Testis (tissue), 5 donors: ENCODE results near the gene POLN. TPM values are rescaled to one million over a fixed set of nuclear protein-coding genes. Genes with fewer than 3 reads are reported as not detected.

Source experiments
- DNase-seq: peaks from one replicate; pipeline ENCODE4 v3.0.0-alpha.2; 2019
- H3K27ac ChIP-seq, 2 donors: fragments of 200-600 bp; sonication (generic); one replicate each; pipeline ENCODE4 v1.5.1; 2019
- H3K27me3 ChIP-seq: fragments of 200-600 bp; sonication (generic); one replicate; pipeline ENCODE4 v1.5.1; 2019
- H3K36me3 ChIP-seq: fragments of 200-600 bp; sonication (generic); one replicate; pipeline ENCODE4 v1.5.1; 2017; ENCODE audit warnings: low read depth; ENCODE audit errors: missing control alignments
- H3K4me1 ChIP-seq: fragments of 200-600 bp; sonication (generic); one replicate; pipeline ENCODE4 v1.5.1; 2019
- H3K4me3 ChIP-seq, 2 donors: fragments of 200-600 bp; sonication (generic); one replicate each; pipeline ENCODE4 v1.5.1; 2017 to 2019
- H3K9me3 ChIP-seq: fragments of 200-600 bp; sonication (generic); one replicate; pipeline ENCODE4 v1.5.1; 2017
- POLR2A ChIP-seq: fragments of 450-650 bp; IDR thresholded peaks from one replicate; pipeline ENCODE4 v1.6.1; 2017; ENCODE audit warnings: antibody characterized with exemption, mild to moderate bottlenecking, moderate library complexity
- WGBS, 2 donors: methylation state at CpG; one replicate each; pipeline ENCODE4 v1.1.5; 2018; 5-methylcytosine and 5-hydroxymethylcytosine counted together
- intact Hi-C: fragments of 100-400 bp; cut with DNase I; formaldehyde crosslinking; loops from one replicate; pipeline ENCODE4 v1.15.1; 2023; ENCODE audit warnings: low total_unique reads
- long read RNA-seq, 2 donors: transcript quantifications; one replicate each; lab custom pipeline, GENCODE V29; 2026
- polyA plus RNA-seq: library from polyadenylated mRNA; stranded (reverse); fragments of 350-450 nt; fragmentation: Illumina TruSeq; extraction: RNeasy Lipid Tissue Mini Kit (QIAGEN cat#74804); gene quantifications from one replicate; pipeline ENCODE4 v1.2.3, GENCODE V29; 2014; ENCODE audit warnings: low read depth, low replicate concordance; ENCODE audit not compliant: insufficient read depth
- total RNA-seq, 2 donors: library from RNA; depleted of rRNA; stranded (reverse); fragments of >200 nt; gene quantifications; one replicate each; pipeline ENCODE4 v1.2.3, GENCODE V29; 2016
- TF ChIP-seq, protein P1 (sequence below), 3 experiments: fragments of 450-650 bp in 2 of 3; fragments of 200-600 bp in 1 of 3; sonication (generic) in 1 of 3; IDR thresholded peaks; one replicate each; pipeline ENCODE4 v1.5.1; 2016 to 2019; ENCODE audit warnings: antibody characterized with exemption in 3 of 3, mild to moderate bottlenecking in 2 of 3, moderate library complexity in 1 of 3

Gene POLN
- 10 to 100 TPM; 22.9 to 23.7 TPM for total RNA-seq
- polyA plus RNA-seq: 12.2 TPM
- long read RNA-seq, donor 1: 0 reads
- long read RNA-seq, donor 2: 0 reads

DNA sequence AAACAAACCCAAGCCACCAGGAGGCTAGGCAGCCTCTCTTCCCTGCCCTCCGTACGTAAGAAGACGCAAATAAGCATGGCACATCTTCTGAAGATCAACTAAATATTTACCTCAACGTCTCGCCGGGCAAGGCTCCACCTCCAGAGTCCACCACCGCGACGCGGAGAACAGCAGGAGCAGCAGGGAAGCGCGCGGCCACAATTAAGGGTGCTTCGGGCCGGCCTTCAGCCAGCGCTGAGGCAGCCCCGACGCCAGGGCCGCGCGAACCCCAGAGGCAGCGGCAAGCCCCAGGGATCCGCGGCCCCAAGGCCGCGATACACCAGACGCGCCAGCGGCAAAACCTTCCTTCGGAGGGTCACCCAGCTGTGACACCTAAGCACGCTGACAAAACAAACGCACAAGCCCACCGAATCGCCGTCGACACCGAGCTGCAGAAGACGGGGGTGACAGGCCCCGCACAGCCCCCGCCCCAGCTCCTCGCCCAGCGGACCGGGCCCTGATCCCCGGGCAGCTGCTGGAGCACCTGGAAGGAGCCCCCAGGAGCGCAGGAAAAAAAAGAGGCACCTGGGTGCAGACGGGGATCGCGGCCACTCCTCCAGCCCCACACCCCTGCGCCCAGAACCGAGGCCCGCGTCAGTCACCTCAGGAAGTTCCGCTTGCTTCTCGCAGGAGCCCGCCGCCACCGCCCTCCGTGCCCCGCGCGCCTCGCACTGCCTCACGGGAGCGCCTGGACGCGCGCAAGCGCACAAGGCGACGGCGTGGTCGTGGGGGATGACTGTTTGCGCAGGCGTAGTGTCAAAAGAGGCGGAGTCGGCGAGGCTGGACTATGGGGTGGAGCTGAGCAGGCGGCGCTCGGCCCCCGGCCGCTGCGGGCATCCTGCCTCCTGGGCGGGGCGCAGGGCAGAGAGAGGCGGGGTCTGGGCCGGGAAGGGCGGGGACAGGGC is at the start of gene POLN, which contains the start of gene HAUS3:
Gene POLN (minus strand): TSS at position 712 of the 944 bp plus-strand sequence. CDS start 12,890 bp downstream, outside the sequence.
Gene HAUS3 (minus strand): TSS at position 712 of the 944 bp plus-strand sequence. CDS start 1,175 bp downstream, outside the sequence.
- peak within 1 kb of the TSS; percentile 73 to 86 for H3K27ac ChIP-seq
- peaks cover 42% of the 10 kb centered on the region for H3K4me1 ChIP-seq
- no peaks in the 10 kb centered on the region for H3K9me3 ChIP-seq
- no peaks in the 10 kb centered on the region for H3K36me3 ChIP-seq
- peak within 1 kb of the TSS; percentile 96 for H3K4me3 ChIP-seq
- TF ChIP-seq, protein P1, sequence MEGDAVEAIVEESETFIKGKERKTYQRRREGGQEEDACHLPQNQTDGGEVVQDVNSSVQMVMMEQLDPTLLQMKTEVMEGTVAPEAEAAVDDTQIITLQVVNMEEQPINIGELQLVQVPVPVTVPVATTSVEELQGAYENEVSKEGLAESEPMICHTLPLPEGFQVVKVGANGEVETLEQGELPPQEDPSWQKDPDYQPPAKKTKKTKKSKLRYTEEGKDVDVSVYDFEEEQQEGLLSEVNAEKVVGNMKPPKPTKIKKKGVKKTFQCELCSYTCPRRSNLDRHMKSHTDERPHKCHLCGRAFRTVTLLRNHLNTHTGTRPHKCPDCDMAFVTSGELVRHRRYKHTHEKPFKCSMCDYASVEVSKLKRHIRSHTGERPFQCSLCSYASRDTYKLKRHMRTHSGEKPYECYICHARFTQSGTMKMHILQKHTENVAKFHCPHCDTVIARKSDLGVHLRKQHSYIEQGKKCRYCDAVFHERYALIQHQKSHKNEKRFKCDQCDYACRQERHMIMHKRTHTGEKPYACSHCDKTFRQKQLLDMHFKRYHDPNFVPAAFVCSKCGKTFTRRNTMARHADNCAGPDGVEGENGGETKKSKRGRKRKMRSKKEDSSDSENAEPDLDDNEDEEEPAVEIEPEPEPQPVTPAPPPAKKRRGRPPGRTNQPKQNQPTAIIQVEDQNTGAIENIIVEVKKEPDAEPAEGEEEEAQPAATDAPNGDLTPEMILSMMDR (IDR thresholded peaks at IDR 0.05): peak in 1 of 3 experiments; percentile 10
- TF ChIP-seq POLR2A: peak; percentile 17
- peak; percentile 97 for DNase-seq
- no peaks in the 10 kb centered on the region for H3K27me3 ChIP-seq
- intact Hi-C loops: no loop called here
- WGBS, 2 donors: 0 to 1% methylated on average over 28 to 78 of the region's 88 CpGs

DNA sequence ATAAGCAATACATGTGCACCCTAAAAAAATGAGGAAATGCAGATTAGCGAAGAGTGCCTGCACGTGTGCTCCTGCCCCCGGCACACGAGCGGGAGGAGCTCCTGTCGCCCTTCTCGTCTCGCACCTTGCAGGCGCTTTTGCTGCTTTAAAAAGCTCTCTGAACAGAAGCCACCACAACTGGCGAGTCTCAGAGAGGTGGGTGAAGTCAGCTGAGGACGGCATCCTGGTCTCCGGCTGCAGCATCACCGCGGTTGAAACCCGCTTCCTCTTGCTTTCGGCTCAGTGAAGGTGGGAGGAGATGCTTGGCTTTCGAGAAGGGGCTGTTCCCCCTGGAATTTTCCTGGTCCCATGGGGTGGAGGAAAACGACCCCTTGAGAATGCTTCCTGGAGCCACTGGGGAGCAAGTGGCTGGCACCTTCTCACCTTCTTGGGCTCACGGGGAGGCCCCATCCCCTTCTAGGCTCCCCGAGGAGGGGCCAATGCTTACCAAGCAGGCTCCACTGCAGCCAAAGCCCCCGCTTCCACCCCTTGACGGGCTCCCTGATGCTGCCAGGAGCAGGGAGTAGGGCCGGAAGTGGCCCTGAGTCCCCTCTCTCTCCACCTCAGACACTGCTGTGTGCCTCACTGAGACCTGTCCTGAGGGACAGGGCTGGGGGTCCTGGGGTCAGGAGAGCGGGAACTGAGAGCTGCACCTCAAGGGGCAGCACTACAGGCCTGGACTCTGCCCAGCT is 49.2 kb upstream of the POLN start:
- H3K4me3 ChIP-seq: no peak overlapping the region
- H3K36me3 ChIP-seq: no peaks in the 10 kb centered on the region
- H3K9me3 ChIP-seq: no peaks in the 10 kb centered on the region
- intact Hi-C loops: no loop called here
- TF ChIP-seq POLR2A: no peak
- TF ChIP-seq, protein P1 (IDR thresholded peaks at IDR 0.05): no peak
- DNase-seq: no peak
- no peaks in the 10 kb centered on the region for H3K27me3 ChIP-seq
- 89 to 96% methylated on average over 20 to 24 of the region's 24 CpGs for WGBS, 2 donors
- no peaks in the 10 kb centered on the region for H3K4me1 ChIP-seq
- H3K27ac ChIP-seq: no peak overlapping the region

DNA sequence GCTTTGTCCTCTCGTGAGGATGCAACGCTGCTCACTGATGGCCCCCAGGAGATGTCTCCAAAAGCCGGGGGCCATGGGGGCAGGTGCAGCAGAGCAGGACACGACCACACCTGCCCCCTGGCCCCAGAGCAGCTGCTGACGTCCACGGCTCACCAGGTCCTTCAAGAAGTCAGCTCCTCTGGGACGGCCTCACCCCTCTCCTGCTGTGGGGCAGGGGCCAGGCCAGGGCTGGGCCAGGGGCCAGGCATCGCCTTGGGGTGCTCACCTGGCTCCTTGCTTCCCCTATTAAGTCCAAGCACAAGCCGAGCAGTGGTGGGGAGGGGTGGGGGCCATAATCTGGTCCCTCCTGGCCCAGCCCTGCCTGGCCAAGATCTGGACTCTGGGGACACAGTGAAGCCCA is 48.6 kb upstream of the POLN start:
- DNase-seq: no peak
- no peaks in the 10 kb centered on the region for H3K27me3 ChIP-seq
- H3K9me3 ChIP-seq: no peaks in the 10 kb centered on the region
- TF ChIP-seq POLR2A: no peak
- intact Hi-C loops: no loop called here
- H3K4me1 ChIP-seq: no peaks in the 10 kb centered on the region
- no peaks in the 10 kb centered on the region for H3K36me3 ChIP-seq
- WGBS, 2 donors: 83 to 93% methylated on average over 1 to 8 of the region's 9 CpGs
- H3K27ac ChIP-seq: no peak overlapping the region
- no peak overlapping the region for H3K4me3 ChIP-seq

DNA sequence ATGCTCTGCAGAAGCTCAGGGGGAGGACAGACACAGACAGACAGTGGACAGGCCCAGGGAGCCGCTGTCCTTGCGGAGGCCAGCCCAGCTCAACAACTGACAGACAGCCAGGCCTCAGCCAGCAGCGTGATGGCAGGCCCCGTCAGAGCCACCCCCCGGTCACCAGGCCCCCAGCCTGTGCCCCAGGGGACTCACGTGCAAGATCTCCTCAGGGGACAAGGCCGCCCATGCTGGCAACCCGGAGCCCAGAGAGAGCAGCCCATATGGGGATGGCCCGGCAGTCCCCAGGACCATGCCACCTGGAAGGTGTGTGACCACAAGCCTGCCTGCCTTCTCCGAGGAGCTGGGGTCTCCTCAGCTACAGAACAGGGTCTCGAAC is 48.0 kb upstream of the POLN start:
- TF ChIP-seq POLR2A: no peak
- TF ChIP-seq, protein P1 (IDR thresholded peaks at IDR 0.05): no peak
- Histone ChIP-seq H3K4me3 (no peak overlapping the region), H3K36me3 (no peaks in the 10 kb centered on the region), H3K4me1 (no peaks in the 10 kb centered on the region), H3K9me3 (no peaks in the 10 kb centered on the region), H3K27me3 (no peaks in the 10 kb centered on the region), H3K27ac (no peak overlapping the region)
- no peak for DNase-seq
- intact Hi-C loops: no loop called here
- WGBS, 2 donors: 93% methylated on average over 11 of the region's 11 CpGs; no CpG with 5 or more reads in 1 of the 2 donors
